Skeletal muscle satellite cell (primary cell): Measurements from ENCODE around the gene CCDC50.

Source experiments
- H3K27me3 ChIP-seq: 2 replicates; pipeline ENCODE4 v1.7.0; 2013; ENCODE audit warnings: low read length; ENCODE audit not compliant: control insufficient read depth, insufficient read depth
- H3K36me3 ChIP-seq: 2 replicates; pipeline ENCODE4 v1.7.0; 2013; ENCODE audit warnings: mild to moderate bottlenecking, control low read depth, low read length; ENCODE audit not compliant: insufficient read depth
- H3K4me1 ChIP-seq: 2 replicates; pipeline ENCODE4 v1.7.0; 2013; ENCODE audit warnings: low read length; ENCODE audit not compliant: control insufficient read depth, insufficient read depth
- H3K4me2 ChIP-seq: 2 replicates; pipeline ENCODE4 v1.7.0; 2013; ENCODE audit warnings: mild to moderate bottlenecking, low read length
- H3K4me3 ChIP-seq: 2 replicates; pipeline ENCODE4 v1.7.0; 2013; ENCODE audit warnings: low read length
- H3K9ac ChIP-seq: 2 replicates; pipeline ENCODE4 v1.7.0; 2013; ENCODE audit warnings: mild to moderate bottlenecking, low read depth, low read length, moderate library complexity
- H3K9me3 ChIP-seq: replicated peaks from 2 replicates; pipeline ENCODE4 v1.7.0; 2013; ENCODE audit warnings: mild to moderate bottlenecking, control low read depth, low read length

The CCDC50 gene

DNA sequence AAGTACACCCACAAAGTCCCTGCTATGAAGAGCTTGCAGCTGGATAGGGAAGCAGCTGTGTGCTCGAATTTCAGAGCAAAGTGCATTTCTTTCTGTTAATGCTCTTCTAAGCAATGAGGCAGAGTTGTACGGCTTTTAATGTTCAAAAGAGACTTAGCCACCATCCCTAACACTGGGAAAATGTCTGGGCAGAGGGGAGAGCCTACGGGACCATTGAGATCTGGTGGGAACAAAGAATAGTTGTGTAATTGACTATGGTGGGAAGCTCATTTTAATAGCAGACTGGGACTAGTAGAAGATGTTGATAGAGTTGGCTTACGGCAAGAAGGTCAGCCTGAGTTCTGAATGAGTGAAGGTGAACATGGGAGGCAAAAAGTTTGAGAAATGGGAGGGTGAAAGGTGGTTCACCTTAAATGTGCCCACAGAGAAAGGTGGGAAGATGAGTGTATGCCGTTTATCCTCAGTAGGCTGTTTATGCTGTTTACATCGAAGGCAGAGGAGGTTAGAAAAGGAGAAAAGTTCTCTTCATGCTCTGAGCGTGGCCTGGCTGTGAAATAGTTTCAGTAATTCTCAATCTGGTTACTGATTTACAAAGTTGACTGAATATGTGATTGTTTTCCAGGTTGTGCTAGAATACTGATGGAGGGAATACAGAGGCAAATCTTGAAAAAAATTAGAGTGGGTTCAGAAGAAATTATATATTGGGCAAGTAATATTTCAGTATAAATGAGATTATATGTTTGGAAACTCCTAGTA, 24.0 kb downstream of the CCDC50 start:
- H3K4me2 ChIP-seq: peak overlapping the region; percentile 4
- H3K9ac ChIP-seq: no peak overlapping the region
- H3K4me3 ChIP-seq: no peak overlapping the region
- H3K36me3 ChIP-seq: peaks cover 10% of the 10 kb centered on the region
- no peaks in the 10 kb centered on the region for H3K27me3 ChIP-seq
- no peaks in the 10 kb centered on the region for H3K9me3 ChIP-seq
- peaks cover 58% of the 10 kb centered on the region for H3K4me1 ChIP-seq

DNA sequence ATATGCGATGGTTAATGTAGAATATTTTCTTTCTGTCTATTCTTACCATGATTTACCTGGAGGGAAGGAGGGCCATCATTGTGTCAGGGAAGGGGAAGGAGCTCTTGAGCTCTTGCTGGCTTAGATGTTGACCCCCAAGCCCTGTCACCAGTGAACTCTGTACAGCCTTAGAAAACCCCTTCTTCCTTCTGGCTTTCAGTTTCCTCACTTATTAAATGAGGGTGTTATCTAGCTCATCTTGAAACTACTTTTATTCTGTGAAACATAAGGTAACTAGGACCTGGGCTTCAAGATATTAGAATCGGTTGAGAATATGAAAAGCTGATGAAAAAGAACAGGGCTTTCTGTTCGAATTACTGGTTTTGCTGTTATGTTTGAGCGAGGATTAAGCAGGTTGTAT, 26.2 kb downstream of the CCDC50 start:
- Histone ChIP-seq H3K4me3 (no peak overlapping the region), H3K9me3 (no peaks in the 10 kb centered on the region), H3K27me3 (no peaks in the 10 kb centered on the region), H3K9ac (no peak overlapping the region), H3K4me1 (peaks cover 53% of the 10 kb centered on the region), H3K36me3 (peaks cover 28% of the 10 kb centered on the region), H3K4me2 (no peak overlapping the region)

DNA sequence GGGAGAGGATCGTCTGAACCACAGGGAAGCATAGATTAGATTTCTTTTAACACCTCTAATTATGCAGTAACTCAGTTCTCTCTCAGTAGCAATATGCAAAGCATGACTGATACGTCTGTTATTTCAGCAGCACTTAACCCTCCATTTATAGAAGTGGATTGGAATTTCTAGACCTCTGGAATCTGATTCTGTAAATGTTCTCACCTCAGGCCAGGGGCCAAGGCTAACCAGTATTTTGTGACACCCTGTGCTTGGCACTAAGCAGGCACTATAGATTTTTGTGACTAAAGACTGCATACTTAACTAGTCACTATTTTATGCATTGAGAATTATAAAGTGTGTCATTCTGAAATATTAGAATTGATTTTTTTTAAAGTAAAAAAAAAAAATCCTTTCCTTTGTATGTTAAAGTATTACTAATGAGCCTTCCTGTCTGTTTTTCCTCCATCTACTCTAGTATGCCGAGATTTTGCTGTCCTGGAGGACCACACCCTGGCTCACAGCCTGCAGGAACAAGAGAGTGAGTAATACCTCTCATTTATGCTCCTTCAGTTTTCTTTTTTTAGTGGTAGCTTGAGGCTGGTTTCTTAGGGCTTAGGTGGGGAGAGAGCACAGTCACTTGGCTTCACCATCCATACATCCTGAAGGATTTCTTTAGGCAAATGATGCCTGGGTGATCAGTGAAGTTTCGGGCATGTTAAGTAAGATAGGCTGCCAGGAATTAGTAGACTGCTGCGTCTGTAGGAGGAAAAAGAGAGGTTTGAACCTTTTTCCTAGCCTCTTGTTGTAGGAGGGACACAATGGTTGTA, 27.6 kb downstream of the CCDC50 start:
- Histone ChIP-seq H3K36me3 (peaks cover 41% of the 10 kb centered on the region), H3K4me1 (peaks cover 39% of the 10 kb centered on the region), H3K27me3 (no peaks in the 10 kb centered on the region), H3K4me2 (peak overlapping the region; percentile 49), H3K9ac (peak overlapping the region; percentile 48), H3K9me3 (no peaks in the 10 kb centered on the region), H3K4me3 (no peak overlapping the region)

DNA sequence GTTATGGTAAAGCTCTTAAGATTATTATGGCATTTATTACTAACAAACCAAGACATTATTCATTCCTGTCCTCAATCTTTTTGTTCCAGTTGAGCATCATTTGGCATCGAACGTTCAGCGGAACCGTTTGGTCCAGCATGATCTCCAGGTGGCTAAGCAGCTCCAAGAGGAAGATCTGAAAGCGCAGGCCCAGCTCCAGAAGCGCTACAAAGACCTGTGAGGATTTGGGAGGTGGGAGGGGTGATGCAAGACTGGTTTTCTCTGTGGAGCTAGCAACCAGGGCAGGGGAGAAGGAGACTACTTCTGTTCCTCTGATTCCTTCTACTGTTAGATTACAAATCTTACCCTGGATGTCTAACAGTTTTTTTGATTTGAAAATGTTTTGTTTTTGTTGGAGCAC, 28.7 kb downstream of the CCDC50 start:
- Histone ChIP-seq H3K4me2 (no peak overlapping the region), H3K9me3 (no peaks in the 10 kb centered on the region), H3K4me1 (peaks cover 29% of the 10 kb centered on the region), H3K9ac (no peak overlapping the region), H3K36me3 (peaks cover 50% of the 10 kb centered on the region), H3K4me3 (no peak overlapping the region), H3K27me3 (no peaks in the 10 kb centered on the region)

DNA sequence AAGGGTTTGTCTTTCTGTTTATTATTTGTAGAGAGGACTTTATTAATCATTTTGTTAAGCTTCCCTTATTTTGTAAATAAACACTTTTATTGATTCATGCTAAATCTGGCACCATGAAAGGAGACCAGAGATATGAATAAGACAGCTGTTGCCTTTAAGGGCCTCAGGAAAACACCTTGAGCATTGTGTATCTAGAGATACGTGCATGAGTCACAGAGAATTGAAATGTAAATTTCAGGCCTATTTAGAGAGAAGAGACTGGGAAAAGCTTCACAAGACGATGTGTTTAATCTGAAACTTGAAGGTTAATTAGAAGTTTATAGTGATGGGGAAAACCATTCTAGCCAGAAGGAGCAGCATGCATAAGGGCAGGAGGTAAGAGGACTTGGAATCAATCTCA, 29.7 kb downstream of the CCDC50 start:
- peaks cover 60% of the 10 kb centered on the region for H3K36me3 ChIP-seq
- H3K9ac ChIP-seq: no peak overlapping the region
- H3K4me1 ChIP-seq: peaks cover 24% of the 10 kb centered on the region
- no peak overlapping the region for H3K4me3 ChIP-seq
- no peaks in the 10 kb centered on the region for H3K9me3 ChIP-seq
- no peak overlapping the region for H3K4me2 ChIP-seq
- H3K27me3 ChIP-seq: no peaks in the 10 kb centered on the region

DNA sequence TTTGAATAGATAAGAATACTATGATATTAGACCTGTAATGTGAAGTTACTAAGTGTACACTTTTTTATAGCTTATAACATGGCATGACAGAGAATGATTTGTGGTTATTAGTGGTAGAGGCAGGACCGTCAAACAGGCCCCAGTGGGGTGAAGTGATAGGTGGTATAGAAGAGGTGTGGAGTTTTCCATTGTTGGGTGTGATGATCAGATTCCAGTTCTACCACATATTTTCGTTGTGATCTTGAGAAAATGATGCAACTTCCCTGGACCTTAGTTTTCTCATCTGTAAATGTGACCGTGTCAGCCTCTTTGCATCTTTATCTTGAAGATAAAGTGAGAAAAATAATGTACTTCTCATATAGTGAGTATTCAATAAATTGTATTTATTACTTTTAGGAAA, 31.4 kb downstream of the CCDC50 start:
- Histone ChIP-seq H3K4me2 (no peak overlapping the region), H3K9ac (no peak overlapping the region), H3K4me3 (no peak overlapping the region), H3K27me3 (no peaks in the 10 kb centered on the region), H3K9me3 (no peaks in the 10 kb centered on the region), H3K36me3 (peaks cover 72% of the 10 kb centered on the region), H3K4me1 (peaks cover 22% of the 10 kb centered on the region)

DNA sequence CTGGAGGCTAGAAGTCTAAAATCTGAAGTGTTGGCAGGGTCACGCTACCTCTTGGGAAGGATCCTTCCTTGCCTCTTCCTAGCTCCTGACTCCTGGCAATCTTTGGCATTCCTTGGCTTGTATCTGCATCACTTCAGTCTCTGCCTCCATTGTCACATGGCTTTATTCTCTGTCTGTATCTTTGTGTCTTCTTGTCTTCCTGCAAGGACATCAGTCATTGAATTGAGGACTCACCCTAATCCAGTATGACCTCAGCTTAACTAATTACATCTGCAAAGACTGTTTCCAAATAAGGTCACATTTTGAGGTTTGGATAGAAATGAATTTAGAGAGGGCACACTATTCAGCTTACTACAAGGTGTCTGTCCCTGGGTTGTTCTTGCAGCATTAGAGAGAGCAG, 32.3 kb downstream of the CCDC50 start:
- H3K4me3 ChIP-seq: no peak overlapping the region
- H3K4me1 ChIP-seq: peaks cover 17% of the 10 kb centered on the region
- H3K9ac ChIP-seq: no peak overlapping the region
- H3K4me2 ChIP-seq: no peak overlapping the region
- H3K9me3 ChIP-seq: no peaks in the 10 kb centered on the region
- H3K27me3 ChIP-seq: no peaks in the 10 kb centered on the region
- H3K36me3 ChIP-seq: peaks cover 77% of the 10 kb centered on the region

DNA sequence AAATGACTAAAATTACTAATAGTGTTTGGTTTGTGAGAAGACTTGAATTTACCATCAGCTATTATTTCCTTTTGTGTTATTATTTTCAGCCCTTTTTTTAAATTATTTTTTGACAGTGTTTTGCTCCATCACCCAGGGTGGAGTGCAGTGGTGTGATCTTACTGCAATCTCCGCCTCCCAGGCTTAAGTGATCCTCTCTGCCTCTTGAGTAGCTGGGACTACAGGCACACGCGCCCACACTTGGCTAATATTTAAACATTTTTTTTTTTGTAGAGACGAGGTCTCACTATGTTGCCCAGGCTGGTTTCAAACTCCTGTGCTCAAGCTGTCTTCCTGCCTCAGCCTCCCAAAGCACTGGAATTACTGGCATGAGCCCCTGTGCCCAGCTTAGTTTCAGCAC, 32.8 kb downstream of the CCDC50 start:
- Histone ChIP-seq H3K9me3 (no peaks in the 10 kb centered on the region), H3K9ac (no peak overlapping the region), H3K4me2 (no peak overlapping the region), H3K36me3 (peaks cover 83% of the 10 kb centered on the region), H3K4me3 (no peak overlapping the region), H3K27me3 (no peaks in the 10 kb centered on the region), H3K4me1 (peaks cover 12% of the 10 kb centered on the region)

DNA sequence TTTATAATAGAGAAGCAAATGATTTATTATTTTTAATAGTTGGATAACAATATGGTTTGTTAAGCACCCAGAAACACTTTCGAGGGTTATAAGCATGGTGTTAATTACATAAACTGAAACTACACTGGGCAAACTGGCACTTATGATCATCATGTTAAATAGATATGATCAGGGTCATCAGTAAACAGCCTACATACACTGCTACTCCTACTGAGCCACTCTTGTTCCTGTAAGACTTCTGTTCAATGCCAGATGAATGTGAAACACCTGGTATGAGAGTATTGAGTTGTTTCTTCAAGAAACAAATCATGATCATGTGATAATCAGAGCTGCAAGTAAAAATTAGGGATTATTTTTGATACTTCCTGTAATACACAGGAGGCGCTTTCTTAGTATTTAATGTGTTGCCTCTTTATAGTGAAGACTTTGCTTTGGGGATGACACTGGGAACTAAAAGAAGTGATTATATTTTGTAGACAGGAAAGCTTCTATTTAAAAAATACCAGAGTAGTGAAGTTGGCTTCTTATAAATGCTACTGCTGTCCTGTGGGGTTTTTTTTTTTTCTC, 33.4 kb downstream of the CCDC50 start:
- Histone ChIP-seq H3K4me2 (no peak overlapping the region), H3K27me3 (no peaks in the 10 kb centered on the region), H3K36me3 (peaks cover 83% of the 10 kb centered on the region), H3K9me3 (no peaks in the 10 kb centered on the region), H3K9ac (no peak overlapping the region), H3K4me3 (no peak overlapping the region), H3K4me1 (peaks cover 6% of the 10 kb centered on the region)

DNA sequence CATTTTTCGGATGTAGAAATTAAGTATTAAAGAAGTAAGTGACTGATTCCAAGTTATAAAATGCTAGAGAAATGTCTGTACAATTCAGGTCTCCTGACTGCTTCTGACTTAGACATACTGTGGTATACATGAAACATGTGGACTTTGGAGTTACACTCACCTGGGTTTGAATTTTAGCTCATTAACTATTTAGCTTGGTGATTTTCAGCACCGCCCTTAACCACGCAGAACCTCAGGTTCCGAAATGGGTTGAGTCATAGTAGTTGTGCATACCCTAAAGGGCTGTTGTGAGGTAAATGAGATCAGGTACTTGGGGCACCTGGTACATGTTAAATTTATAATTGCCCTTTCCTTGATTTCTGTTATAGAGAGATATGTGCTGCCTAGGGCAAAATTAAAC, 34.0 kb downstream of the CCDC50 start:
- Histone ChIP-seq H3K36me3 (peaks cover 80% of the 10 kb centered on the region), H3K4me2 (no peak overlapping the region), H3K4me3 (no peak overlapping the region), H3K9ac (no peak overlapping the region), H3K4me1 (peaks cover 3% of the 10 kb centered on the region), H3K27me3 (no peaks in the 10 kb centered on the region), H3K9me3 (no peaks in the 10 kb centered on the region)

DNA sequence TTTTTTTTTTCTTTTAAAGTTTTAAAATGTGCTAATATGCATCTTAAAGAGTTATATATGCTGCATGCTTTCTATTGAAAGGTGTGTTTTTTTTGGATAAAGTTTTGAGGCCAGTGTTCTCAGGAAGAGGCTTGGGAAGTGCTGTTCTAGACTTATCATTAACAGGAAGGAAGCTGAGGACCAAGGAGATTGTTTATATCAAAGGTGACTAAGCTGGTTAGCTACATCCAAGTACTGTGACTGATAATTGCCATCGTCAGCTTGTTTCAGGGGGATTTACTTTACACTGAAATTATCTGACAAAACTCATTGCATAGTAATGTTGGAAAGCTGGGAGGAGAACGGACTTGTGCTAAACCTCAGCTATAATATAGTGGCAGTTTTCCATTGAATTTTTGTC, 37.5 kb downstream of the CCDC50 start:
- Histone ChIP-seq H3K9ac (no peak overlapping the region), H3K4me2 (no peak overlapping the region), H3K27me3 (no peaks in the 10 kb centered on the region), H3K4me3 (no peak overlapping the region), H3K4me1 (peaks cover 3% of the 10 kb centered on the region), H3K36me3 (peaks cover 65% of the 10 kb centered on the region), H3K9me3 (no peaks in the 10 kb centered on the region)
